Trophoblast cell (in vitro differentiated cells and primary cell): ENCODE results near the gene PHTF1.

Source experiments
- DNase-seq, 2 donors: peaks; one replicate each; pipeline ENCODE4 v3.0.0-alpha.2; 2016
- H2AFZ ChIP-seq: 2 replicates; pipeline ENCODE4 v1.6.1; 2013; ENCODE audit warnings: low read length, moderate library complexity, mild to moderate bottlenecking; ENCODE audit not compliant: insufficient read depth, poor library complexity
- H2AK5ac ChIP-seq: 2 replicates; pipeline ENCODE4 v1.6.1; 2013; ENCODE audit warnings: mild to moderate bottlenecking, low read length
- H2BK120ac ChIP-seq: 2 replicates; pipeline ENCODE4 v1.6.1; 2013; ENCODE audit warnings: low read length, mild to moderate bottlenecking, moderate library complexity; ENCODE audit not compliant: insufficient read depth, poor library complexity
- H2BK12ac ChIP-seq: 2 replicates; pipeline ENCODE4 v1.6.1; 2013; ENCODE audit warnings: mild to moderate bottlenecking, low read length, moderate library complexity
- H2BK5ac ChIP-seq: 2 replicates; pipeline ENCODE4 v1.6.1; 2013; ENCODE audit warnings: low read length, low read depth, moderate library complexity, mild to moderate bottlenecking; ENCODE audit not compliant: poor library complexity
- H3K14ac ChIP-seq: 2 replicates; pipeline ENCODE4 v1.6.1; 2013; ENCODE audit warnings: mild to moderate bottlenecking, low read length
- H3K18ac ChIP-seq: 2 replicates; pipeline ENCODE4 v1.6.1; 2013; ENCODE audit warnings: mild to moderate bottlenecking, low read length
- H3K23ac ChIP-seq: 2 replicates; pipeline ENCODE4 v1.6.1; 2013; ENCODE audit warnings: low read length
- H3K27ac ChIP-seq: 2 replicates; pipeline ENCODE4 v1.5.1; 2013; ENCODE audit warnings: low read depth, mild to moderate bottlenecking, inconsistent platforms, low read length, moderate library complexity
- H3K27me3 ChIP-seq: 2 replicates; pipeline ENCODE4 v1.6.1; 2013; ENCODE audit warnings: inconsistent platforms, mild to moderate bottlenecking, low read length, moderate library complexity; ENCODE audit not compliant: insufficient read depth
- H3K36me3 ChIP-seq, 2 experiments: 1 replicate in 1 of 2; 2 replicates in 1 of 2; pipeline ENCODE4 v1.6.1; 2013; ENCODE audit warnings: low read length in 2 of 2, mild to moderate bottlenecking in 2 of 2, moderate library complexity in 1 of 2; ENCODE audit not compliant: insufficient read depth in 2 of 2, control insufficient read depth in 1 of 2
- H3K4ac ChIP-seq: 2 replicates; pipeline ENCODE4 v1.6.1; 2013; ENCODE audit warnings: low read depth, mild to moderate bottlenecking, low read length, moderate library complexity
- H3K4me1 ChIP-seq, 2 experiments: 1 replicate in 1 of 2; 2 replicates in 1 of 2; pipeline ENCODE4 v1.6.1; 2013; ENCODE audit warnings: low read length in 2 of 2, mild to moderate bottlenecking in 2 of 2, moderate library complexity in 1 of 2; ENCODE audit not compliant: insufficient read depth in 2 of 2, control insufficient read depth in 1 of 2
- H3K4me2 ChIP-seq: 2 replicates; pipeline ENCODE4 v1.6.1; 2013; ENCODE audit warnings: inconsistent platforms, mild to moderate bottlenecking, low read length, moderate library complexity
- H3K4me3 ChIP-seq: 2 replicates; pipeline ENCODE4 v1.5.1; 2013; ENCODE audit warnings: mild to moderate bottlenecking, low read depth, low read length, inconsistent platforms
- H3K79me1 ChIP-seq: one replicate; pipeline ENCODE4 v1.6.1; 2013; ENCODE audit warnings: low read length
- H3K79me2 ChIP-seq: 2 replicates; pipeline ENCODE4 v1.6.1; 2013; ENCODE audit warnings: low read length, mild to moderate bottlenecking; ENCODE audit not compliant: control insufficient read depth, insufficient read depth, poor library complexity
- H3K9ac ChIP-seq: 2 replicates; pipeline ENCODE4 v1.6.1; 2013; ENCODE audit warnings: mild to moderate bottlenecking, low read length
- H3K9me3 ChIP-seq: 2 replicates; pipeline ENCODE4 v1.6.1; 2013; ENCODE audit warnings: low read depth, mild to moderate bottlenecking, control low read depth, inconsistent platforms, low read length; ENCODE audit not compliant: insufficient read depth
- H4K12ac ChIP-seq: 2 replicates; pipeline ENCODE4 v1.6.1; 2013; ENCODE audit warnings: low read depth, mild to moderate bottlenecking, low read length, moderate library complexity
- H4K8ac ChIP-seq: 2 replicates; pipeline ENCODE4 v1.6.1; 2013; ENCODE audit warnings: low read depth, mild to moderate bottlenecking, low read length, moderate library complexity
- H4K91ac ChIP-seq: one replicate; pipeline ENCODE4 v1.6.1; 2013; ENCODE audit warnings: low read depth, mild to moderate bottlenecking, low read length, moderate library complexity
- WGBS: extraction: QIAGEN DNeasy Blood & Tissue Kit; methylation state at CpG from one replicate; pipeline ENCODE4 v1.1.7; 2013; ENCODE audit warnings: missing lambda C conversion rate; ENCODE audit not compliant: insufficient read length, insufficient coverage; ENCODE audit errors: extremely low coverage; 5-methylcytosine and 5-hydroxymethylcytosine counted together

PHTF1 gene

DNA sequence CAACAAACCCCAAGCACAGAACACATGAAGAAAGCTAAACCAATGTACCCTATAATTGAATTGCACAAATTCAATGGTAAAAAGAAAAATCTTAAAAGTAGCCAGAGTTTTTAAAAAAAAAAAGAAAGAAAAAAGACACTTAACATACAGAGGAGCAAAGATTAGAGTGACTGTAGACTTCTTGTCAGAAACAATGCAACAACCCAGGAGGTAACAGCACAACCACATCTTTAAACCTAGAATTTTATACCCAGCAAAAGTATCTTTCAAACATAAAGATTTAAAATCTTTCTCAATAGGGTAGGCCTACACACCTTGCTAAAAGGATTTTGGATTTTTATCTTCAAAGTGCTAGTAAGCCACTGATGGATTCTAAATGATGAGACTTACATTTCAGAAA is 64.4 kb downstream of the PHTF1 start:
- Histone ChIP-seq H3K18ac (no peak overlapping the region), H3K9me3 (peaks cover 2% of the 10 kb centered on the region), H3K9ac (no peak overlapping the region), H4K91ac (no peak overlapping the region), H3K14ac (no peak overlapping the region), H2BK5ac (no peak overlapping the region), H3K4me2 (no peak overlapping the region), H3K79me1 (no peaks in the 10 kb centered on the region), H3K79me2 (no peaks in the 10 kb centered on the region), H2AK5ac (no peak overlapping the region), H4K12ac (no peak overlapping the region), H3K4ac (no peak overlapping the region), H4K8ac (no peak overlapping the region), H3K23ac (no peak overlapping the region), H3K27ac (no peak overlapping the region), H3K36me3 (peaks cover 7 to 9% of the 10 kb centered on the region in 2 experiments), H3K4me3 (no peak overlapping the region), H2BK120ac (no peak overlapping the region), H3K4me1 (no peaks in the 10 kb centered on the region), H3K27me3 (no peaks in the 10 kb centered on the region), H2AFZ (no peak overlapping the region), H2BK12ac (no peak overlapping the region)
- no peak for DNase-seq

DNA sequence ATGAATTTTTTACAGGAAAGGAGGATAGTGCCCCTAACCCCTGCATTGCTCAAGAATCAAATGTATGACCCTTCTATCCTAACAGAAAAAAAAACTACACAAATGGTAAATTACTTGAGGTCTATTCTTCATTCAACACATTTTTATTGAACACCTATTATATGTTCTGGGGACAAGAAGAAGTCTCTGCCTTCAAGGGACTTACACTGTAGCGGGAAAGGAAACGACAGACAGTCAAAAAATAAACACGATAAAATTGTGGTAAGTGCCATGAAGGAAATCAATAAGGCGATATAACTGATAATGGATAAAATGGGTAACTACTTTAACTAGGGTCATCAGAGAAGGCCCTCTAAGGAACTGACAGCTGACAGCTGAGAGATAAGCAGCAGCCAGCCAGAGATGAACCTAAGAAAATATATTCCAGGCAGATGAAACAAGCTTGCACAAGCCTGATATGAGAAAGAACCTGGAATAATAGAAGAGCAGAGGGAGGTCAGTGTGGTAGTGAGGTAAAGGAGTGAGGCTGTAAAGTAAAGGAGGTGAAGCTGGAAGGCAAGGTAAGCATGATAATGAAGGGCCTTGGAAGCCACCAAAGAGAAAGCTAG is 66.4 kb downstream of the PHTF1 start:
- Histone ChIP-seq H3K27me3 (no peaks in the 10 kb centered on the region), H4K8ac (no peak overlapping the region), H4K12ac (no peak overlapping the region), H3K9me3 (peaks cover 3% of the 10 kb centered on the region), H3K4ac (no peak overlapping the region), H3K27ac (no peak overlapping the region), H3K18ac (no peak overlapping the region), H2AFZ (no peak overlapping the region), H3K79me1 (no peaks in the 10 kb centered on the region), H3K23ac (no peak overlapping the region), H3K36me3 (peaks cover 2 to 5% of the 10 kb centered on the region in 2 experiments), H3K4me1 (no peaks in the 10 kb centered on the region), H4K91ac (no peak overlapping the region), H3K79me2 (no peaks in the 10 kb centered on the region), H3K4me2 (no peak overlapping the region), H3K14ac (no peak overlapping the region), H2AK5ac (no peak overlapping the region), H3K4me3 (no peak overlapping the region), H3K9ac (no peak overlapping the region), H2BK12ac (no peak overlapping the region), H2BK120ac (no peak overlapping the region), H2BK5ac (no peak overlapping the region)
- no CpG with 5 or more reads among the region's 4 CpGs for WGBS
- DNase-seq: no peak

DNA sequence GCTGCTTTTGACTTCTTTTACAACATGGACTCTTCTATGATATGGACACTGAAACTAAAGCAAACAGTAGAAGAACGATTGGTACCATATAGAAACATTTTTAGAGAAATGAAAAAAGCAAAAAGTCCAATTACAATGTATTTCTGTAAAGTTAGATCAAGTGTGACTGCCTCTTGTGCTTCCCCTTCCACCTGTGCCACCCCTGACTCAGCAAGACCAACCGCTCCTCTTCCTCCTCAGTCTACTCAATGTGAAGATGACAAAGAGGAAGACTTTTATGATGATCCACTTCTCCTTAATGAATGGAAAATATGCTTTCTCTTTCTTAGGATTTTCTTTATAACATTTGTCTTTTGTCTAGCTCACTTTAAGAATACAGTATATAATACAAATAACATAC is 66.9 kb downstream of the PHTF1 start:
- DNase-seq: no peak
- H2AK5ac ChIP-seq: no peak overlapping the region

DNA sequence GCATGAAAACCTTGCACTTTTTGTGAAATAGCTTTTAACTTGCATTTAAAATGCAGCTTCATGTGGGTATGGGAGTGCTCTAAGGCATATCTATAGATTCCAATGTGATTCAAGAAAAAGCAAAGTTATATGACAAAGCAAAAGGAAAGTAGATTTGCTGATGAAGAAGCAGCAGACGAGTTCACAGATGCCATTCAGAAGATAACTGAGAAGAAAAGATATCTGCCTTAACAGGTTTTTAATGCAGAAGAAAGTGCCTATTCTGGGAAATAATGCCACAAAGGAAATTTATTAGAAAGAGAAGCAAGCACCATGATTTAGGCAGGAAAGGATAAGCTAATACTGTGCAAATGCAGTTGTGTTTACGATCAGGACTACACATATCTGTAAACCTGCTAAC is 68.1 kb downstream of the PHTF1 start:
- Histone ChIP-seq H3K4ac (no peak overlapping the region), H3K23ac (no peak overlapping the region), H2BK12ac (no peak overlapping the region), H3K14ac (no peak overlapping the region), H3K36me3 (peaks cover 2% of the 10 kb centered on the region in 2 experiments), H3K4me1 (no peaks in the 10 kb centered on the region), H2BK5ac (no peak overlapping the region), H2AFZ (no peak overlapping the region), H3K9me3 (peaks cover 3% of the 10 kb centered on the region), H3K4me2 (no peak overlapping the region), H3K4me3 (no peak overlapping the region), H3K27me3 (no peaks in the 10 kb centered on the region), H3K27ac (no peak overlapping the region), H3K18ac (no peak overlapping the region), H3K79me2 (no peaks in the 10 kb centered on the region), H2AK5ac (no peak overlapping the region), H2BK120ac (no peak overlapping the region), H4K8ac (no peak overlapping the region), H3K9ac (no peak overlapping the region), H4K91ac (no peak overlapping the region), H3K79me1 (no peaks in the 10 kb centered on the region), H4K12ac (no peak overlapping the region)
- no peak for DNase-seq
- no CpG with 5 or more reads among the region's 2 CpGs for WGBS

More for the DNA sequence above, 66.9 kb downstream of the PHTF1 start:
- Histone ChIP-seq H3K9ac (no peak overlapping the region), H2BK120ac (no peak overlapping the region), H2BK5ac (no peak overlapping the region), H3K27me3 (no peaks in the 10 kb centered on the region), H4K91ac (no peak overlapping the region), H3K4me1 (no peaks in the 10 kb centered on the region), H2BK12ac (no peak overlapping the region), H3K27ac (no peak overlapping the region), H3K4me2 (no peak overlapping the region), H3K9me3 (peaks cover 3% of the 10 kb centered on the region), H3K4me3 (no peak overlapping the region), H3K18ac (no peak overlapping the region), H4K8ac (no peak overlapping the region), H4K12ac (no peak overlapping the region), H2AFZ (no peak overlapping the region), H3K79me2 (no peaks in the 10 kb centered on the region), H3K14ac (no peak overlapping the region), H3K23ac (no peak overlapping the region), H3K36me3 (peaks cover 2 to 3% of the 10 kb centered on the region in 2 experiments), H3K4ac (no peak overlapping the region), H3K79me1 (no peaks in the 10 kb centered on the region)
- whole genome bisulfite sequencing: no CpG with 5 or more reads among the region's 2 CpGs
